Right renal cortex interstitium (tissue), 3 donors: Measurements from ENCODE around the gene SEMA3G. TPM values are rescaled to one million over a fixed set of nuclear protein-coding genes. Genes with fewer than 3 reads are reported as not detected.

ENCODE experiments used
- DNase-seq, 3 donors: peaks; one replicate each; pipeline ENCODE4 v3.0.0-alpha.2; 2013; ENCODE audit warnings: low read depth in 3 of 3, low spot score in 2 of 3
- polyA plus RNA-seq, 3 donors: library from polyadenylated mRNA; unstranded; fragments of 120-200 nt; gene quantifications; one replicate each; pipeline ENCODE4 v1.2.1, GENCODE V29; 2013; ENCODE audit not compliant: insufficient read length in 3 of 3

Gene SEMA3G
- polyA plus RNA-seq, 3 donors = 27.2 to 31.3 (median 29.1) TPM

DNA sequence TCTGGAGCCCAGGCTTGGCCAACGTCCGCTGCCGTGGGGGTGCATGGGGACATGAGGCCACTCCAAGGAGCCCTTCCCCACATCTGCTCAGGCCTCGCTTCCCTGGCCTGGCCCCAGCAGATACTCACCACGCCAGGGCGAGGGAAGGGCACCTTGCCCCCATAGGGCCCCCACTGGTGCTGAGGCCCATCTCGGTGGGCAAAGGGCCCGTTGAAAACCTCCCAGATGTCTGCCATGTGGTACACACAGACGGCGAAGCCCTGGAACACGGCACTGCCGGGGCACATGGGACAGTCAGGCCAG is 4.7 kb downstream of the SEMA3G start:
- no peak for DNase-seq

DNA sequence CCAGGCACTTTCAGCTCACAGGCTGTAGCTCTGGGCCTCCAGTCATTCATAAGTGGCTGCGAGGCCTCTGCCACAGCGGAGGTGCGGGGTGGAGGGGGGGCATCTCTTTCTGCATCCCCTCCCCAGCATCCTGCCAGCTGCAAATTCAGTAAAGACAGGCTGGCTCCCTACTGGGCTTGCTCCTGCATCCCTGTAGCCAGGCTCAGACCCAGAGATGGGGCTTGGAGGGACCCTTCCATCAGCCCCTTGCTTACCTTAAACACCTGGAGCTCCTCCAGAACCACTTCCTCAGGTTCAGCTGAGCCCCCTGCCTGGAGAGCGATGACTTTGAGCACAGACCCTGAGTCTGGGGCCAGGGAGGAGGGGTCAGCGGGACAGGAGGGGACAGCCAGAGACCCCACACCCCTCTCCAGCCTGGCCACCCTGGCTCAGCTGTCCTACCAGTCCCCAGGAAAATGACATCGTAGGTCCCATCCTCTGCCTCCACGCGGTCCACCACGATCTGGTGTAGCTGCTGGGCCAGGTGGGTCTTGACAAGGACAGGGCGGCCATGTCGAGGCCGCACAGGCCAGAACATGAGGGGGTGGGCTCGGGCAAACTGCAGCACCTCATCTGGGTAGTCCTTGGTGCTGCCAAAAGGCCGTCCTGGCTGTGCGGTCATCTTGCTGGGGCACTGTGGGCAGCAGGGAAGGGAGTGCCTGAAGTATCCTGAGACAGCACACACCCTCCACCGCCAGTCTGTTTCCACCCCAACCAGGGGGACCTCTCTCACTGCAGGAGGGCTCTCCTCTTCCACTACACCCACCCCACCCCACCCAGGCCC is 5.3 kb downstream of the SEMA3G start:
- no peak for DNase-seq

DNA sequence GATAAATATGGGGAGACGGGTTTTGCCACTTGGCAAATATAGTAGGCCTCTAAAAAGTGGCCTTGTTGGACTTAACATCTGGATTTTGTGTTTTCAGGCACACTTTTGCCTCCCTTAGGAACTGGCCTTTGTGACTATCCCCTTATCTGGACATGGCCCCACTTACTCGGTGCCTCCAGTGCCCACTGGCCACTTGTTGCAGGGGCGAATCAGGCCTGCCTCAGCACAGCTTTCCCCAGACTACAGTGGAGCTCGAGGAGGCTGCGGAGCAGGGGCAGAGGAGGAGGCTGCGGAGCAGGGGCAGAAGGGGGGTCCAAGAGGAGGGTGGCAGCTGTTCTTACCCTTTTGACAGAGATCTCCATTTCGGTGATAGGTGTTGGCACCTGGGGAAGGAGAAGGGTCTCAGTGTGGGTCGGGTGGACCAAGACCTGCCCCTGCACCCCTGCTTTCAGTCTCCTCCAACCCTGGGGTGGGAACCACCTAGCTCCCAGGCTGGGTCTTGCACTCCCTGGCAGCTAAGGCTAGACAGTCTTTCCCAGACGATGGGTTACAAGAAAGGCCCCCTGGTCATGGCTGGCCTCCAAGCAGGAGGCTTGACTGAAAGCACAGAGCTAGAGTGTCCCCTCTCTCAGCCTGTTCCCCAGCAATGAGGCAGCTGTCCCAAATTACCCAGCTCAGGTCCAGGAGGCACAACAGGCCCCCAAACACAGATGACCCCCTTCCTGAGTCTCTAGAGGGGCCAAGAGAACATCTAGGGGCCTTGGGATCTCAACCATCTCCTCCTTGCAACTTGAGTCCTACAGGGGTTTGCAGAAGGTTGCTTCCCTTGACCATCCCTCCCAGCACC is 6.1 kb downstream of the SEMA3G start:
- no peak for DNase-seq

DNA sequence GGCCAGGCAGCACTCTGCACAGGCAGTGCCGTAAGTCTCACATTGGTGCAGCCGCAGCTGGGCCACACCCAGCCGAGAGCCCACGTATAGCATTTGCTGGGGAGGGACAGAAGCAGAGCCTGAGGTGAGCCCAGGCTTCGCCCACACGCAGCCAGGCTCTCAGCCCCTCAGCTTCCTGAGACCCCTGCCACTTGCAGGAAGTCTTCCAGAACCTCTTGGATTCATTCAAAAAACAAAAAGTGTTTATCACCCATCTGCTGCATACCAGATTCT is 6.9 kb downstream of the SEMA3G start:
- no peak for DNase-seq

DNA sequence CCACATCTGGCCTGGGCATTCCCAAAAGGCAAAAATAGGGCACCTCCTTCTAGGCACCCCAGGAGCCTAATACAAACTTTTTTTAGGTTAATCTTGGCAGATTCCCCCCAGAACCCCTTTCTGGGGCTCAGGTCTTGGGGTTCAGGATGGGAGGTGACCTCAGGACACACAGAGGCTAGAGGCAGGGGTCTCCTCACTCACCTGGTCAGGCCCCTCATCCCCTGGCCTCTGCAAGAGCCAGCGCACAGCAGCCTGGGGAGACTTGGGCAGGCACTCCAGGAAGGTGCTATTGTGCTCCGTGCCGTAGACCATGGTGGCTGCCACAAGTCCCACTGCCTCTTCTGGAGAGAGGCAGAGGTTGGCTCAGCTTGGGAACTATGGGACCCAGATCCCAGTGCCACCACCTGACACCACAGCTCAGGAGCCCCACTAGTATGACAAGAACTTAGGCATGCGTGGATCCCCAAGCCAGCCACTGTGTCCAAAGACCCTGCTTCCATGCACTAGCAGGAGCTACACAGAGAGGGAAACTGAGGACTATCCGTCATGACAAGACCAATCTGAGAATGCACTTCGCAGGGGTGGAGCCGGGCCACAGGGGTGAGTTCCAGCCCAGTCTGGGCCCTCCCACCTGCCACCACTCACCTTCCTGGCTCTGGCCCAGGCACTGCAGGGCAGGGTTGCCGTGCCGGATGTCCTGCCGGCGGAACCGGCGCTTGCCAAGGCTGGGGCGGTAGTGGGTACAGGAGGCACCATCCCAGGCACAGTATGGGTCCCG is 7.4 kb downstream of the SEMA3G start:
- no peak for DNase-seq

DNA sequence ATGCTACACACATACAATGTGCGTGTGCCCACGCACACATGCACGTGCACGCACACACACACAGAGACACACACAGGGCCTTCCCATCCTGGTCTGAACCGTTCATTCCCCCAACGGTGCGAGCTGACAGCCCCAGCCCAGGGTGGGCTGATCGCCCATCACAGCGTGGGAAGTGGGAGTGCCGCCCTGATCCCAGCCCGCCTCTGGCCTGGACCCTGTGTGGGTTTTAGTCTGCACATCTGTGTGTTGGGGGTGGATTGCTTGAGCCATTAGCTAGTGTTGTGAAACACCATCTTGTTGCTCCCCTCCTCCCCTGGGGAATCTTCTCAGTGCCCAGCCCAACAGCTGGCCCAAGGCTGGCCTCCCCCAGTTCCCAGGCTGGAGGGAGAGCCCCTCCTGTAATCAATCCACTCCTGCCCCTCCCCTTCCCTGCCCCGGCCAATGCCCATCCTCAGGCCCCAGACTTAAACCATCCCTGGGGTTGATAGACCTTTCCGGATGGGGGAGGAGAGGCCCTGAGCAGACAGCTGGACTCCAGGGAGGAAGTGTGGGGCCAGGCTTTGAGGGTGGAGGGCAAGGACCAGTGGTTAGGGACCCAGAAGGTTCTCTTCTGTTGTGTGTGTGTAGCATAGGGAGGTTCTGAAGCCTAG is 8.3 kb downstream of the SEMA3G start:
- DNase-seq = no peak

DNA sequence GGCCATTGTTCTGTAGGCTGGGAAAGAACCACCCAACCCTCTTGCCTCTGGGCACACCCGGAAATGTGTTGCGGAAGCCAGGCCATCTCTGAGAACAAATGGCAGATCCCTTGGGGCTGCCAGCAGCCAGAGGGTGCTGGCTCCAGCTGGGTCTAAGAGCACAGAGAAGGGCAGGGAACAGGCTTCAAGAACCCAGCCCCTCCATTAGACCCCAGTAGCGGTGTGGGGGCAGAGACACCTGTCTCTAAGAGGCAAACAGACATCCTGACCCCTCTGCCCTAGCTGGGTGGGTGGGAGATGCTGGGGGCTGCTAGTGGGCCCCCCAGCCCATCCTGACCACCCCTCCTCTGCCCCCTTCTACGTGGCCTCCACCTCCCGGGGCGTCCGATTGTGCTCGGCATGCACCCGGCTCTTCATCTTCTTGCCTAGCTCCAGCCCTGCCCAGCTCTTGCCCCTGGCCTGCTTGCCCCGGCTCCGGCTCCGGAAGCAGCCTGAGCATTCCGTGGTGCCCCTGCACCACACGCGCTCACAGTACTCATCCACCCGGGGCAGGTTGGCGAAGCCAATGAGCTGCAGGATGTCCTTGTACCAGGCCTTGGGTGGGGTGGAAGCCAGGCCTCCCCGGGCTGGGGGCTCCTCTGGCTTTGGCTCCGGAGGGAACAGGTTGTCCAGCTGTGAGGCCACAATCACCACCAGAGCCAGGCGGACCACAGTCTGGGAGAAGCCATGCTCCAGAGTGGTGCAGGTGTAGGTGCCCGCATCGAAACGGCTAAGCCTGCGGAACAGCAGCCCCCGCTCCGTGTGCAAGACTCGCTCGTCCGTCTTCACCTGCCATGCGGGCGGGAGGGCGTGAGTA is 9.4 kb downstream of the SEMA3G start:
- DNase-seq = no peak

- no peak for DNase-seq
Measured at GRCh38 chr3:52434491-52435115, 10.3 kb downstream of the SEMA3G start.

DNA sequence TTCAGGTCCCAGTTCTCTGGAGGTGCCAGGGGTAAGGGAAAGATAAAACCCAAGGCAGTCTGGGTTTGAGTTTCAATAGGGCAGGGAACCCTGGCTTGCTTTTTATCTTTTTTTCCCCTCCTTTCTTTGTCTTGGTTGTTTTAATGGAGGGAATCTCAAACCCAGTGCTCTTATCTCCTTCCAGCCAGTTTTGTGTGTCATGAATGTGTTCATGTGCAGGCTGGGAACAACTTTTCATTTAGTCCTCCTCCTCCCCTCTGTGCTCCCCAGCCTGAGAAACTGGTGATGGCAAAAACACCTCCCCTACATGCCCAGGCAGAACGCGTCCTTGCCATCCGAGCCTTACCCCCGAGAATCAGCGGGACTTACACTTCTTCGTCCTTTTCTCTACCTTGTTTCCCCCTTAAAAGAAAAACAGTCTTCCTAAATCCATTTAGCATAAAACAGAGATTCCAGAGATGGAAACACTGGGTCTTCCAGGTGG is 10.9 kb downstream of the SEMA3G start:
- DNase-seq = no peak

DNA sequence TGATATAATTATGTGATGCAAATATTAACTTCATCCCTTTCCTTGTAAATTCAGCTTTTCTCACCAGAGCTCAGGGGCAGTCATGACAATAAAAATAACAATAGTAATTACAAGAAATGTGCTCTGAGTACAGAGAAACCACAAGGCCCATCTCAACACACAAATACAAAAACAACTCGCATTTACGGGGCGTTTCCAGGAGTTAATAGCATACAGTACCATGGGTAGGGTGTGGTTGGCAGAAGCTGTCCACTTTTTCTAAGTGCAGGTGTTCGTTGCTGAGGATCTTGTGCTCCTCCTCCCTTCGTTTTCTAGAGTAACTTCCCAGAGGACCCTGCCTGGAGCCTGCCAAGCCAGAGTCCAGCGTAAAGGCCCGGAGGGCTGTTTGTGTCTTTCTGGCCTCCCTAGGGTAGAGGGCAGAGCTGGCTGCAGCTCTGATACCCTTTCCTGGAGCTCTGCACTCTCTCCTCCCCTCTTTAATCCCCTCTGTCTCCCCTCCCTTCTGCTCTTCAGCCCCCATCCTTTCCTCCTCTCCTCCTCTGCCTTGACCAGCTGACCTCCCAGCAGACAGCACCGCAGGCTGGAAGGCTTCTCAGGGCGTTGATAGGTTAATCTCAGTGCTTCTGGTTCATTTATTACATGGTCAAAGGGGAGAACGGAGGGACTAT is 11.4 kb downstream of the SEMA3G start:
- no peak for DNase-seq

DNA sequence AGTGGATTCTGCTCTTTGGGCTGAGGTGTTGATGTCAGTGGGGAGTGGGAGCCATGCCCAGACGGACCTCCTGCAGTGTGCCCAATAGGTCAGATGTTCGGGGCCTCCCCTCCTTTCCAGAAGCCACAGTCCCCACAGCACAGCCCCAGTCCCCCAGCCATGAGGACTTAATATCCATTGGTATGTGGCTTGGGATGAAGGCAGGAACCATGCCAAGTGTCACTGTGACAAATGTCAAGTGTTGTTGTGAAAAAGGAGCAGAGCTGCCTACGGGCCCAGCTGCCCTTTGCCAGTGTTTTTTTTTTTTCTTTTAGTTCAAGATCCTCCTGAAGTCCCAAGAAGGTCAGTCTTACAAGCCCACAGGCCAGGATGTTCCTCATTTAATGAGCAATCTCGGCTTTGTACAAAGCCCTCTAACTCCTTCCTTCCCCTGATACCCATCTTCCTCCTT is 12.2 kb downstream of the SEMA3G start:
- no peak for DNase-seq

DNA sequence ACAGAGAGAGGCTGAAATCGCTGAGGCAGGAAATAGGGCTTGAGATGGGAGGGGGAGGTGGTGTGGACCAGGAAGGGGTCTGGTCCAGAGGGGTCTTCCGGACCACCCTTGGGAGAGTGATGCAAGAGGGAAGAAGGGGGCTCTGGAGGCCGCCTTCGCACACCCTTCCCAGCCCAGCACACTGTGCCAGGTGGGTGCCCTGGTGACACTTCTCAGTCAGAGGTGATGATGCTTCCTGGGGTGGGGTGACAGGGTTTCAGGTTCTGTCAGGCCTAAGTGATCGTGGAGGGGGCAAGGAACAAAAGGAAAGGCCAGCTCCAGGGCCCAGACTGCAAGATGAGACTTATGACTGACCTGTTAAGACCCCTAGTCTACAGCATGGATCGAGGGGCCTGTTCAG is 12.7 kb downstream of the SEMA3G start:
- DNase-seq = no peak

DNA sequence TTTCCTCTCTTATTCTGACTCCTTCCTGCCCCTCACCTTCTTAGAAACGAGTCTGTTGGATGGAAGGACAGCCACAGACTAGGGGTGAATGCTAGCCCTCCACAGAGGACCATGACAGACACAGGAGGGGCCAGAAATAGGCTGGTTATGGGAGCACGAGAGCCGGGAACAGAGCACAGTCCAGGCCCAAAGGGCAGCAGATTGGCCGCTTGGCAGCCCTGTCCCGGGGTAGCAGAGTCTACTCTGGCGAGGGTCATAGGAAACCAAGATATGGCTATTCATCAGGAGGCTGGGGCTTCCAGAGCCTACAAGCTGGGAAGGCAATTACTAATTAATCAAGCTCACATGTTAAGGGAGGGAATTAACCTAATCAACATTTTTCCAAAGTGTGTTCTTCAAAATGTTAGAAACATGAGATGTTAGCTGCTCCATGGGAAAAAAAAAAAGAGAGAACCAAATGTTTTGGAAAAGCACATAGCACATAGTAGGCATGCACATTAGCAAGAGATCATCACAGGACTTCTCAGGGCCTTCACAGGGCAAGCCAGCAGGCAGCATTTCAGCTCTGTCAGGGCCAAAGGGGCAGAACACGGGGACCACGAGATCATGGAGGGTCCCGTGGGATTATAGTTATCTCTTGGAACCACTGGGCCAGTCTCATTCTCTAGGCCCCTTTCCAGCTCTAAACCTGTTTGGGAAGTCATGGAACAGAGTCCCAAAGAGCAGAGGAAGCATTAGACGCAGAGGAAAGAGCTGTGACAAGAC is 13.3 kb downstream of the SEMA3G start:
- DNase-seq = no peak

DNA sequence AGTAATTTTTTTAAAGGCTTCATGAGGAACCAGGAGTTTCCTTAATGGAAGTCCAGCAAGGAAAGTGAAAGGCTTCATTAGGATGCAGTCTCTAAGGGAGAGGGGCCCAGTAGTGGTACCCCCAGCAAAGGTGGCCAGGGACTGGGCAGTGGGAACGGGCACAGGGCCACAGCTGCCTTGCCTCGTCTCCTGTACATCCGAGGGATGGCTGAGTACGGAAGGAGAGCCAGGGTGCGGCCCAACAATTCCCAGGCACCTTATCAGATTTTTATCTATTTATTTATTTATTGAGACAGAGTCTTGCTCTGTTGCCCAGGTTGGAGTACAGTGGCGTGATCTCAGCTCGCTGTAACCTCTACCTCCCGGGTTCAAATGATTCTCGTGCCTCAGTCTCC is 14.5 kb downstream of the SEMA3G start:
- no peak for DNase-seq

- DNase-seq = no peak
Measured at GRCh38 chr3:52429779-52430415, 15.0 kb downstream of the SEMA3G start.

DNA sequence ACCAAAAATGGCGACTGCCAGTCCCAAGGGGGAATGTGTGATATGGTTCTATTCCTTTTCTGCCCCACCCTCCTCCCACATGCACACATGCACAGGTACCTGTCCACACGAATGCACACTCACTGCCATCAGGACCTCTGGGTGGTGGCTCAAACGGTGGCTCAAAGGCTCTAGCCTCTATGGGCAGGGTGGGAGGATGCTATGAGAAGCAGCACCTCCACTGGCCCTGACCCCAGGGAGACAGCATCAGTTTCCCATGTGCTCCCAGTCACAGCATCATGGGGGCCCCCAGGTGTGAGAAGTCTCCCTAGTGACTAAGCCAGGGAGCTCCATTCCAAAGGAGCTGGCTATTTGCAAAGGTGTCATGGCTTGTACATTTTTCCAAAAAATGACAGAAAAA is 15.9 kb downstream of the SEMA3G start:
- DNase-seq = no peak

DNA sequence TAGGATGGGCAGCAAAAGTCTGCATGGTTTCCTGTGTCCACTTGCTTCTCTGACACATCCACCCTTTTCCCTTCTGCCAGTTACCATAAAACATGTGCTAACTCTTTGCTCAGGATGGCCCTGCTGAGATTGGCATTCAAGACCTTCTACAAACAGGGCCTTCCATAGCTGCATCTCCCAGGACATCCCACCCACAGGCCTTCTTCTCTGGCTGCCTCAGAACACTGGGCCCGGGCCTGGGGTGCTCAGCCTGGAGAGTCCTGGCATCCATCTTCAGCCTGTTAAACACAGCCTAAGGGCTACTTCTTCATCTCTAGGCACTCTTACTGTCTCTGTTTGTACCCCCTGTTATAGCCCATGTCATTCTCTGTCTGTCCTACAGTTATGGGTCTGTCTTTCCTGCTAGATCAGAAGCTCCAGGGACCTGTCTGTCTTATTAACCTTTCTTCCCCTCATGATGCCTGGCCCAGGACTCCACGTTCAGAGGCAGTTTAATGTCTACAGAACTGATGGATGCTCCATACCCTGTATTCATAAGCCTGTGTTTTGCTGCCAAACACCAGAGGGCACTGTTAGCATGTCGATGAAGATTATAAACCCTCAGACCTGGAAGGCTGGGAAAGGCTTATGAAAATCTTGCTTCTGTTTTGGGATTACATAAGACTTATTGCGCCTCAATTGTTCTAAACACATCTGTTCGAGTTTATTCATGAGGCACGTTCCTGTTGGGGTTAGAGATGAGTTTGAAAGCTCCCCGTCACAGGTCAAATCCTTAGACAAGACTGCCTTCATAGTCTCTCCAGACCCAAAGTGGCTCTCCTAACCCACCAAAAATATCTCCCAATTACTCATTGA is 16.5 kb downstream of the SEMA3G start:
- DNase-seq = no peak
